Loucy (cell line): ENCODE data around the gene AK2.

Experiments
- EZH2phosphoT487 ChIP-seq: fragments of 200-600 bp; IDR thresholded peaks from 2 replicates; pipeline ENCODE4 v1.6.1; 2018; ENCODE audit warnings: antibody characterized with exemption, mild to moderate bottlenecking, moderate library complexity, borderline replicate concordance
- TF ChIP-seq, protein P1 (sequence below): fragments of 200-600 bp; sonication (generic); conservative IDR thresholded peaks from 2 replicates; pipeline ENCODE4 v1.5.1; 2014; ENCODE audit warnings: mild to moderate bottlenecking, antibody characterized with exemption, low read length

DNA sequence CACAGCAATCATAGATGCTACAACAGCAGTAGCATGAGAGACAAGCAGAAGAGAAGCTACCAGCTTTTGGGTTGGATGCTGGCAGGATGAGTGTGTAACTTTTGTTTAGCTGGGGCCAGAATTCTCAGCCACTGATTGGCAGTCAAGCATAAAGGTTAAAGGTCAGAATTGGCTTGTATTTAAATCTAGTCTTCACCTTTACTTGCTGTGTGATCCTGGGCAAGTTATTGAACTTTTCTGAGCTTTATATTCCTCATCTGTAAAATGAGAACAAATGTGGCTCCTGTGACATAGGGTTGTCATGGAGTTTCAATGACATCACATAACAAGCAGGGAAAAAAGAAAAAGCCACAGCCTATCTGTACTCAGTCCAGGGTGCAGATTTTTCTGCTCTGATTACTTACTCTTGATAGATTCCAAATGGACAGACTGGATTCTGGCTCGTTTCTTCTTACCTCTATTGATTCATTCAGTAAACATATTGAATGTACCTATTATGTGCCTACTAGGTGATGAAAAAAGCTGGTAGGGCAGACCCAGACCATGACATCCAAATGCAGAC is 41.4 kb upstream of the AK2 start:
- TF ChIP-seq, protein P1, sequence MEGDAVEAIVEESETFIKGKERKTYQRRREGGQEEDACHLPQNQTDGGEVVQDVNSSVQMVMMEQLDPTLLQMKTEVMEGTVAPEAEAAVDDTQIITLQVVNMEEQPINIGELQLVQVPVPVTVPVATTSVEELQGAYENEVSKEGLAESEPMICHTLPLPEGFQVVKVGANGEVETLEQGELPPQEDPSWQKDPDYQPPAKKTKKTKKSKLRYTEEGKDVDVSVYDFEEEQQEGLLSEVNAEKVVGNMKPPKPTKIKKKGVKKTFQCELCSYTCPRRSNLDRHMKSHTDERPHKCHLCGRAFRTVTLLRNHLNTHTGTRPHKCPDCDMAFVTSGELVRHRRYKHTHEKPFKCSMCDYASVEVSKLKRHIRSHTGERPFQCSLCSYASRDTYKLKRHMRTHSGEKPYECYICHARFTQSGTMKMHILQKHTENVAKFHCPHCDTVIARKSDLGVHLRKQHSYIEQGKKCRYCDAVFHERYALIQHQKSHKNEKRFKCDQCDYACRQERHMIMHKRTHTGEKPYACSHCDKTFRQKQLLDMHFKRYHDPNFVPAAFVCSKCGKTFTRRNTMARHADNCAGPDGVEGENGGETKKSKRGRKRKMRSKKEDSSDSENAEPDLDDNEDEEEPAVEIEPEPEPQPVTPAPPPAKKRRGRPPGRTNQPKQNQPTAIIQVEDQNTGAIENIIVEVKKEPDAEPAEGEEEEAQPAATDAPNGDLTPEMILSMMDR, result no peak
- no peak for TF ChIP-seq EZH2phosphoT487
